Measurements from ENCODE around the gene PDHX.

GRCh38 chr11:35041070-35041554, 124.7 kb downstream of the PDHX start:
- TF ChIP-seq CTCF (IDR thresholded peaks at IDR 0.05) (no peak), POLR2A (IDR thresholded peaks at IDR 0.05) (no peak)
